ENCODE data around the gene GPR83.

DNA sequence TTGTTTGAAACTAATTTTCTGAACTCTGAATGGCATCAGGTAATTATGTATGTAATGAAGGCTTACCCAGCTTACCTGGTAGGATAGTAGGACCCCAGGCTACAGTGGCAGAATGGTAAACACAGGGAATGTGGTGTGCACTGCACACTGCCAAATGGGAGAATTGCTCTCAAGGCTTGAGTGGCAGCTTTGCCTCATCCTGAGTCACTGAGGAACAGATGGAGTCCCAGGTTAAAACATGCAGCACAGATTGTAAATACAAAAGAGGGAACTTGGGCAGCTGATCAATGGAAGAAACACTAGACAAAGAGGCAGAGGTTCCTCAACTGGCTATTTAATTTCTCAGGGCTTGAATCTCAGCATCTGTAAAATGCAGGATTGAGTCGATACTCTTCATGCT, 24.4 kb downstream of the GPR83 start:
- TF ChIP-seq ZNF565 (CRISPR knock-in tag; conservative IDR thresholded peaks at IDR 0.05; ENCODE audit: low read depth) = no peak
- no peak for TF ChIP-seq TOX (CRISPR knock-in tag; IDR thresholded peaks at IDR 0.05; ENCODE audit: borderline replicate concordance)
- TF ChIP-seq ZC3H10 (CRISPR knock-in tag; IDR thresholded peaks at IDR 0.05) = no peak
- TF ChIP-seq SNAI2 (CRISPR knock-in tag; IDR thresholded peaks at IDR 0.05) = no peak
- TF ChIP-seq ZFP3 (CRISPR knock-in tag; IDR thresholded peaks at IDR 0.05) = no peak
- TF ChIP-seq ZNF8 (CRISPR knock-in tag; IDR thresholded peaks at IDR 0.05) = no peak
